Right kidney (tissue), 1 donor: ENCODE measurements around the gene MPHOSPH6.
"Not testable (repeated sequence)": the region's sequence is repeated elsewhere in the genome, so short reads cannot be mapped to it uniquely, and the experiment has no call there.

Experiments used
- DNase-seq: peaks from one replicate; pipeline ENCODE4 v3.0.0-alpha.2; 2016

Gene MPHOSPH6

DNA sequence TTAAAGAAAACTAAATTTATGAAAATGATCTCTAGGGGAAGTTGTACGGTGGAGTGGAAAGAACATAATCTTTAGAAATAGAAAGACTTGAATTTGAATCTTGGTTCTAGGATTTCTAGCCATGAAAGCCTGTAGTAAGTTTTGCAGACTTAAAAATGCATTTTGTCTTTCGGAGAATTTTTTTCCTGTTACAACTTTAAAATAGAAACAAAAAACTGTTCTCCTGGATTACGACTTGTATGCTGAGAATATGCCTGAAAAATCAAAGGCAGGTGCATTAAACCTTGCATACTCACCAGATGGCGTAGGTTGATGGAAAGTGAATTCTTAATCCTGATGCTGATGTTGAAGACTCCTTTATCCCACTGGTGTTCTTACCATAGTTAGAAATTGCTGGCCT lies 7.5 kb upstream of the MPHOSPH6 start:
- DNase-seq, result no peak

DNA sequence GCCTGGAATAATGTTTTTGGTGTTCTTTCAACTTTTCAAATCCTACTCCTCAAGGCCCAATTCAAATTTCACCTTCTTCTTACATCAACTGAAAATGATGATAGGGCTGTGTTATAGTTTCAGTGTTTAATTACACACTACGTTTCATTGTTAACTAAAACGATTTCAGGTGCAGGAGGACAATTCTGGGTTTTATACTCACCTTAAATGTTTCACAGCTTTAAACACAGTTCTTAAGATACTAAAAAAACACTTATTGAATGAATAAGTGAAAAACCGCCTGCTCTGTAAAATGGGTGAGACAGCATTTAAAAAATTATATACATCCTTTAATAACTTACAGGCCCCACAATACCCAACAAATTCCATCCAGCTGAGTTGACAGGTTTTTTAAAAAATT lies 6.2 kb upstream of the MPHOSPH6 start:
- DNase-seq, result no peak

DNA sequence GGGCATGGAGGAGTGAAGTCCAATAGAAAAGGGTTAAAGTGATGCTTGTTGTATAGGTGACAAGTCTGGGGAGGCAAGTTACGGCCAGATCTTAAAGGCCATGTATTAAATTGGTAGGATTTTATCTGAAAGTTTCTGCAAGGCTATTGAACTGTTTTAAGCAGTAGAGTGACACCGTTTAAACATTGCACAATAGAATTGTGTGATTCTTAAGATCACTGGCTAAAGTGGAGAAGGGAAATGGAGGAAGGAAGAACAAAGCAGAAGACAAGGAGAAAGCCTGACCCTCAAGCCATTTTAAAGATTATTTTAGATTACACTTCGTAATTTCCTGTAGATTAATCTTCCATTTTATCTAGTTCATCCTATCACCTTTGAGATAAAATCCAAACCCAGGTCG lies 5.6 kb upstream of the MPHOSPH6 start:
- no peak for DNase-seq

DNA sequence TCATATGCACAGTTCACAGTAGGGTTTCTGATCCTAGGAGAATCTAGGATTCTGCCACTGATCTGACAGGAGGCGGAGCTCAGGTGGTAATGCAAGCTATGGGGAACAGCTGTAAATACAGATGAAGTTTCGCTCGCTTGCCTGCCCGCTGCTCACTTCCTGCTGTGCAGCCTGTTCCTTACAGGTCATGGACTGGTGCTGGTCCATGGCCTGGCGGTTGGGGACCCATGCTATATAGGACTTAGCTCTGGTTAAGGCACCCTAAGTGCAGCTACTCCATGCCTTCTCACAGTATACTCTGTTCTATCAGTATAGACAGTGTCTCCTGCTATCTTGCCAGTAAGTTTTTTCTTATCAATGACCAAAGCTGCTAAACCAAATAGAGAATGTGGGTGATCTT lies 2.4 kb downstream of the MPHOSPH6 start:
- no peak for DNase-seq

DNA sequence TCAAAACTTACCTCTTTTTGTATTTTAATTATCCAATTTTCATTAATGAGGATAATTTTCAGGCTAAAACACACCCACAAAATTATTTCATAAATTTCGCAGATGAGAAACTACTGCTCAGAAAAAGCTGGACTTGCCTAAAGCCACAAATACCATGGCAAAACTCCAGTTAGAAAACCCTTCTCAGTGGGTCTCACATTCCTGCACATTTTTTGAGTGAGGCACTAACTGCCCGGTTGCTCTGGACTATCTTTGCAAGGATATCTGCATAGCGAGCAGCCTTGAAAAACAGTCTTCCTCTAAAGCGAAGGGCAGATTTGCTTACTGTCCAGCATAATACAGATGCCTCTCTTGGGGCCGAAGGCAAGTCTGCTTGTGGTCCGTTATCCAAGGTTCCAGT lies 9.8 kb downstream of the MPHOSPH6 start:
- no peak for DNase-seq

DNA sequence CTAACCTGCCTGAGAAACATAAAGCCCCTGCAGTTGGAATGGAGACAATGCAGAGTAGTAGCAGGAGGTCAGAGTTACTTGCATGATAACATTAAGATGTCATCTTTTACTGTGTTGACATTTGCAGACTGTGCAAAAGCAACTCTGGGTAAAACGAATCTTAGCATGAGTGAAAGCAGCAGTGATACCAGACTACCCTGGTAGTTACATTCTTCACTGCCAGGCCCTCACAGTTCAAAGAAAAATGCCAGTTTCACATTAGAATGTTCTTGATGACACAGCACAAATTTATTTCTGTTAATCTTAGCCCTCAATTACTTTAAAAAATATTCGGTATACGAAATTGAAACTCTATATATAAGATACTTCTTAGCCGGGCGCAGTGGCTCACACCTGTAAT lies 12.2 kb downstream of the MPHOSPH6 start:
- DNase-seq, result no peak

DNA sequence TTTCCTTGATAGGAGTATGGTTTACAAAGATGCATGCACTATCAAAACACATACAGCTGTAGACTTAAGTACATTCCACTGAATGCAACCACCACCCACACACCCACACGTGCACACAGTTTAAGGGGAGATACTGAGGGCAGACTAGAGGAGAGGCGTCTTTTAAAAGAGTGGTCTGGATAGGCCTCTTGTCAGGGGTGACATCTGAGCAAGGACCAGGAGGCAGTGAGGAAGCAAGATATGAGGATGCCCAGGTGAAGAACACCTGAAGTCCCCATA lies 12.6 kb downstream of the MPHOSPH6 start:
- DNase-seq, result no peak

DNA sequence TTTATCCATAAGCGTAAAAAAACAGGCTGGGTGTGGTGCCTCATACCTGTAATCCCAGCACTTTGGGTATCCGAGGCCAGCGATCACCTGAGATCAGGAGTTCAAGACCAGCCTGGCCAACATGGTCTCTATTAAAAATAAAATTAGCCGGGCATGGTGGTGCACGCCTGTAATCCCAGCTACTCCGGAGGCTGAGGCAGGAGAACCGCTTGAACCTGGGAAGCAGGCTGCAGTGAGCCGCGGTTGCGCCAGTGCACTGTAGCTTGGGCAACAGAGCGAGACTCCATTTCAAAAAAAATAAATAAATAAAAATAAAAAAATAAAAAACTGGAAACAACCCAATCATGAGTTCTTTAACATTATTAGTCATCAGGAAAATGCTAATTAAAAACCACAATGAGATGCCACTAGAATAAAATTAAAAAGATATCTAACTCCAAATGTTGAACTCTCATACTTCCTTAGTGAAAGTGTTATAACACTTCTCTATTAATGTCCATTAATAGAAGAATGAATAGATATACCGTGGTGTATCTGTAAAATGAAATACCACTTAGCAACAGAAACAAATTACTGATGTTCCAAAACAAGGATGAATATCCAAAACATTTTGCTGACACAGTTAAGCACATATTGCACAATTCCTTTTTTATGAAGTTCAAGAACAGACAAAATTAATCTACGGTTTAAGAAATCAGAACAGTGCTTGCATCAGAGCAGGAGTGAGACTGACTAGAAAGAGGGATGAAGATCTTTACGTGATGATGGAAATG lies 13.1 kb downstream of the MPHOSPH6 start:
- no peak for DNase-seq

DNA sequence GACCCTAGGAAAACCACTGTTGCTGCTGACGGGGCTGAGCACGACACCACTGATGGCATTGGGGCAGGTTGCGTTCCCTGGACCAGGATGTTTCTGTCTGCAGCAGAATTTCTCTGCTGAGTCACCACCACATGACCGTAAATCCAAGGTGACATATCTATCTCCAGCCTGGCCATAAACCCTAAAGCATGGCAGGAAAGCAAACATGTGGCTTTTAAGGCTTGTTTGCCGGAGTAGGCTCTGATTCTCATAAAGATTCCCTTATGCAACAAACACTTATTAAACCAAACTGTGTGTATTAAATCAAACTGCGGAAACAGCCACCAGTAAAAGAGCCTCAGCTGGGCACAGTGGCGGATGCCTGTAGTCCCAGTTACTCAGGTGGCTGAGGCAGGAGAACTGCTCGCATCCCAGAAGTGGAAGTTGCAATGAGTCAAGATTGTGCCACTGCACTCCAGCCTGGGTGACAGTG lies 17.3 kb downstream of the MPHOSPH6 start:
- no peak for DNase-seq

DNA sequence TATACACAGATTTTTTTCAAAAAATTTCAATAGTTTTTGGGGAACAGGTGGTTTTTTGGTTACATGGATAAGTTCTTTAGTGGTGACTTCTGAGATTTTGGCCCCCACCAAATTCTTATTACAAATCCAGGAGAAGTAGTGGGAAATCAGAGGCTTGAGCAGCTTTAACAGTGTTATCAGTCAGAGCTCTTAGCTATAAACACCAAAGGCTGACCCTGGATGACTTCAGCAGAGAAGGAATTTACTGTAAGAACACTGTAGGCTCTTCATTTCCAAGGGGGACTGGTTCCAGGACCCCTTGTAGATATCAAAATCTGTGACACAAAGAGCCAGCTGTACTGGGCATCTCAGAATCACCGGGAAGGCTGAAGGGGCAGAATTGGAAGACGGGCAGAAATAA lies 17.8 kb downstream of the MPHOSPH6 start:
- DNase-seq, result no peak

DNA sequence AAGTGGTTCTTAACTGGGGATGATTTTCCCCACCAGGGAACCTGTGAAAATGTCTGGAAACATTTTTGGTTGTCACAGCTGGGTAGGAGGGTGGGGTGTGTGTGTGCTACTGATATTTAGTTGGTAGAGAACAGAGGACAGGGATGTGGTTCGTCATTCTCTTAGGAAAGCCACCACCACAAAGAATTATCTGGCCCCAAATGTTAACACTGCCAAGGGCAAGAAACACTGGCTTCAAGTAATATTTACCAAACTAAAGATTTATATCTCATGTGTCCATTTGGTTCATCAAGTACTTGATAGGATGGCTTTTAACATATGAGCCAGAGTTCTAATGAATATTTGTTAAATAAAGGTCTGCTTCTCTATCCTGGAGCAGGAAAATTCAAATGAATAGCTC lies 19.5 kb downstream of the MPHOSPH6 start:
- no peak for DNase-seq

DNA sequence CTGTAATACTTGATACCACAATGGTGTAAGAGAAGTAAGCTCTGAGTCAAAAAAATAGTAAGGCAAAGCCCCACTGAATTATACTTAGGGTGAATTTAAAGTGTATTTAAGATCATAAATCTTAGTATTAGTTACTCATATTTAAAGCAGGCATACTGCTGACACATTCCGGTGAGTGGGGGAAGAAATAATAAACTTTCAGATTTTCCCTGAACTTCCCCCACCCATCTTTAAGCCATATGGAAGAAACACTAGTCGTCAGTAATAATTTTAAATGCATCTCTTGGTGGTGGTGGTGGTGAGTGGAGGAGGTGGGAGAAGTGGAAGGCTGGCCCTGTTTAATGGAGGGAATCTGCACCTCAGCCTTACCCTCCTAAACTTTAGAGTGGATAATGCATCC lies 20.5 kb downstream of the MPHOSPH6 start:
- DNase-seq, result no peak

DNA sequence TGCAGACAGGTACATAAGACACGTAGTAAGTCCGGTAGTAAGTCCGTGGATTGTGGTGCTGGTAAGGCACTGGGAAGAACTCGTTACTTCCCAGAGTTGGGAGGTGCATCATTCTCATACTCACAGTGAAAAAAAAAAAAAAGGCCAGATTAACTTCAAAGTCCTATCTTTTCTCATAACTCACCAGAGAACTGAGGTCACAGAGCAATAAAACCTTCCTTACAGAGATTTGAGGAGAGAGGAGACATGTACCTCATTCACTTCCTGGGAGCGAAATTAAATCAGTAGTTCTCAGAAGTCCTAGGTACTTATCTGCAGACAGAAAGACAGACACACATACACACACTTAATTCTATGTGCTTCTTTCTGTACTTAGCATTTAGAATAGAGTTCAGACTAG lies 22.5 kb downstream of the MPHOSPH6 start:
- DNase-seq, result no peak

DNA sequence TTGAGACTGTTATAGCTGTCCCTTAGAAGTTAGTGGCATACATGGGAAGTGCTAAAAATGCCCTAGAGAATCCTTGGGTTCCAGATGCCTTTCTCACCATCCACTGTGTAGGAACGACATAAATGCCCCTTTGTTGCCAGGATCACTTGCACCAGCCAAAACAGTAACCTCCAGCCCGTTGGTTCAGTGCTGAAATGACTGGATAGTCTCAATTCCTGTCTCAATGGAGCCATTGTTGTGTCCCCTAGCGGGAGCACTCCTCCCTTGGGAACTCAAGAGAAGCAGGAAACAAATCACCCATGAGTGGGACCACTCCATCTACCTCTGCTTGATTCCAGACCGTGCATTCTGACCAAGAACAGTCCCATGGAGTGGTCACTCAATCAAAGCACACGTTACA lies 23.1 kb downstream of the MPHOSPH6 start:
- DNase-seq, result no peak

DNA sequence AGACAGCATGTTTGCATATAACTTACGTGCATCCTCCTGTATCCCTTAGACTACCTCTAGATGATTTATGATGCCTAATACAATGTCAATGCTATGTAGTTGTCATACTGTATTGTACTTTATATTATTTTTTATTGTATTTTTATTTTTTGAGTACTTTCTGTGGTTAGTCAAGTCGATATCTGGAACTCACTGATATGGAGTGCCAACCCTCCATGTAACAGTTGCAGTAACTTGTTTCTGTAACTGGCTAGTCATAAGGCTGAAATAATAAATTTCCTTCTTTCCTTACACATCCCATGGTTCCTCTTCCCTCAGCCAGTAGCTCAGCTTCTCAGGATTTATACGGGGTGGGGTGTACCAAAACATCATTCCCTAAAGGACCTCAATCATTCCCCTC lies 23.5 kb downstream of the MPHOSPH6 start:
- DNase-seq, result no peak

DNA sequence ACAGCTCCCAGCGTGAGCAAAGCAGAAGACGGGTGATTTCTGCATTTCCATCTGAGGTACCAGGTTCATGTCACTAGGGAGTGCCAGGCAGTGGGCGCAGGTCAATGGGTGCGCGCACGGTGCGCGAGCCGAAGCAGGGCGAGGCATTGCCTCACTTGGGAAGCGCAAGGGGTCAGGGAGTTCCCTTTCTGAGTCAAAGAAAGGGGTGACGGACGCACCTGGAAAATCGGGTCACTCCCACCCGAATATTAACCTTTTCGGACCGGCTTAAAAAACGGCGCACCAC lies 30.8 kb downstream of the MPHOSPH6 start:
- DNase-seq, result not testable (repeated sequence)

DNA sequence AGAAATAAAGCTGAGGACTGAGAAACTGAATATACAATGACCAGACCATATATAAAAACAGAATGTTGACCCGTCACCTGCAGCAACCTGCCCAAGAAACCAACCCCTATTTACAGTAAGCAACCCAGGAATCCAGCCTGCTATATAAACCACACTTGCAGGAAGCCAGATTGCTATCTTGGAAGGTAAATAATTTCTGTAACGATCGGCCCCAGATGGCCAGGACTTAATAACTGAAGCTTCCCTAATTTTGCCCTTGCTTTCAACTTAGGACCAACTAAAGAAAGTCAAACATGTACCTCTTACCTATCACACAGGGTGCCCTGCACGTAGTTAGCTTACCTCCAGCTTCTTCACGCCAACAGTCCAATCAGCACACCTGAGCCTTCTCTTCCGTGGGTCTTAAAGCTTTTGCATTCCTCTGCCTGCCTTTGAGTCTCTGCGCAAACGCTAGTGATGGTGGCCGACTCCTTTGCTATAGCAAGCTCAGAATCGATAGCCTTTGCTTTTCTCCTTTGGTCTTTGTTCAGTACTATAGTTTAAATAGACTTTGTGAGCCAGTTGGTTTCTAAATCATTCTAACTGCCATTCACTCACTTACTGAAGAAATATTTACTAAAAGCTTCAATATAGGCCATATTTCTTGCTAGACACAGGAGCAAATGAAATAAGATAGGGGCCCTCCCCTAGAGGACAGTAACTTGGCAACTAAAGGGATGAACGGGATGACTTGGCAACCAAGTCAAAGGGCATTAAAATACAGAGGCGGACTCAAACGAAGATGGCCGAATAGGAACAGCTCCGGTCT lies 31.3 kb downstream of the MPHOSPH6 start:
- DNase-seq, result no peak

DNA sequence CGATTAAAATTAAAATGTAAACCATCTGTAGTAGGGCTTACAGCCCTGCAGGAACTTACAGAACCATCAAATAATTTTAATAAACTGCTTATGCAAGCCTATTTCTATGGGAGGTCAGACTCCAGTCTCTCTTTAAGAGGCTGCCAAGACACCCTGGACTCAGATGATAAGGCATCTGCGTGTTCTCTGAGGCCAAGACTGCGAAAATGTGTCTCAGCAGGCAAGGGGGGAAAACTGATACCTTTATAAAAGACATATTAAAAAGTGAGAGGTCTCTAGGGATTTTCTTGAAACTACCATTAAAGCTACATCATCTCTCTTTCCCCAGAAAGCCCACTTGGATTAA lies 32.2 kb downstream of the MPHOSPH6 start:
- no peak for DNase-seq

DNA sequence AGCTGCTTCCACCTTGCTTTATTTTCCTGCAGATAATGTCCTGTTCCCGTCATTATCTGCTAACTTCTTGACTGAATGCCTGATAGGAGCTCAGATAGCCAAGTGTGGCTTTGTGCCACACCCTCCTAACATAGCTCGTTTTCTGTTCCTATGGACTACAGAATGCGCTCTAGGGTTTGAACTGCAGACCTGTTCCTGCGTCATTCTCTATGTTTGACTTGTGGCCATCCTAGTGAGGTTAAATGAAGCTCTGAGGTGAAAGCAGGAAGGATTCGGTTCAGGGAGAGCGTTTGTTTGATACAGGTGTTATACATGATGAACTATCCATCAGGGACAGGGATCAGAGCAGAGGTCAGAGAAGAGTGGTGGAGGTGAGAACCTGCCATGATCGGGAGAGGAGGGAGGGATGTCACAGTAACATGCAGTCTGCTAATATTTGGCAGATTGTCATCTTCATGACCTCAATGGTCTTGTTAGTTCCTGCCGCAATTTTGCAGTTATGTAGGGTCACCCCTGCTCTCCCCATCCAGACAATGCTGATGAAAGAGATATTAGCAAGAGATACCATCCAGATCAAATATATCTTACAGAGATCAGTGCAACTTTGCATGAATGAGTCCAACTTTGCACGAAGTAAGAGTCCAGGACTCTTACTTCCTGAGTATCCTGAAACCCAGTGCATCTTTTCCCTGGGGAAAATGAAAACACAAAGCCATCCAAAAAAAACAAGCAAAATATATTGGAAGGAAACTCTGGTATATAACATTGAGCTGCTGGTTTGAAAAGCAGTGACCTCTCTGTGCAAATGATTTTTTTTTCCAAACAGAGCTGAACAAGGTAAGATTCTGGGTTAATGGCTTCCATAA lies 32.8 kb downstream of the MPHOSPH6 start:
- DNase-seq, result no peak

DNA sequence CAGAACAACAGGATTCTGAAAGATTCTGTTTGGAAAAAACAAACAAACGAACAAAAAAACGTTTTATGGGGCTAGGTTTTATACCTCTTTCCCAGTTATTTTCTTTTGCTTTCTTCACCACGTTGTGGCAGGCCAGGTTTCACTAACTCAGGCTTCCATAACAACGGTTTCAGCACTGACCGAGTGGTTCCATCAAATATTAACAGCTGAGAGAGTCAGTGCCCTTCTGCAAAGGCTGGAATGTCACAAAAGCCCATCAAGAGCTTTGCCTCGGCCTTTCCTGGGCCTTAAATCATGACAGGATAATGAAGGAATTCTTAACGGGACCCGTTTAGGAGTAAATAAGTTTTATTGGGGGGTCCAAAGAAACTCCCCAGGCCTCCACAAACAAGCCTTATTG lies 34.2 kb downstream of the MPHOSPH6 start:
- no peak for DNase-seq

DNA sequence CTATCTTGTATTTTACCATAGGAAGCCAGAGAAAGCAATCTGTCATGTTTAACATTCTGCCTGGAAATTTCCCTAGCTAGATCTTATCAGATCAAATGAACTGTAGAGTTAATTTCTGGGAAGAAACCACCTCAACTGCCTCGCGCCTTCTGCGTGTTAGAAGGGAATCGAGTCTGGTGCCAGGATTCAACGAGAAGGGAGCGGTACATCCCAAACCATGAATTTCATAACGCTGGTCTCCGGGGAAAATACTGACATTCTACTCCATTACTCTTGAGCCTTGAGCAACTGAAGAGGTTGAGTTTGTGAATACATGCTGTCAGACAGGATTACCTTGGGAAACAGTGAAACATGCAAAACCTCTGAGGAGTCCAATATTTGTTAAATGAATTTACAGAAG lies 35.2 kb downstream of the MPHOSPH6 start:
- no peak for DNase-seq

DNA sequence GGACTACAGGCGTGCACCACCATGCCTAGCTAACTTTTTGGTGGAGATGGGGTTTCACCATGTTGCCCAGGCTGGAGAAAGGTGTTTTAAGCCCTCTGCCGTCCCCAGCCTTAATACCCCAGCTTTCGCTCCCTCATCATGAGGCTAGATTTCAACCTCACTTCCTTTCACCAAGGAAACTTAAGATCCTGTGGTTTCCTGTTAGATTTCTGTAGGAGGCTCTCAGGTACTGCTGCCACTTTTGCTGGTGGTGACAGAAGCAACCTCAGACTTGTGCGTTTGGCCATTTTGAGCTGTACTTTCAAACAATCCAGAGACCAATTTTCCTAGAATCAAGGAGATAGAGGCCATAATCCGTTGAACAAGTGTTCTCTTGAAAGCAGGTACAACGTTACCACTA lies 36.2 kb downstream of the MPHOSPH6 start:
- DNase-seq, result no peak

DNA sequence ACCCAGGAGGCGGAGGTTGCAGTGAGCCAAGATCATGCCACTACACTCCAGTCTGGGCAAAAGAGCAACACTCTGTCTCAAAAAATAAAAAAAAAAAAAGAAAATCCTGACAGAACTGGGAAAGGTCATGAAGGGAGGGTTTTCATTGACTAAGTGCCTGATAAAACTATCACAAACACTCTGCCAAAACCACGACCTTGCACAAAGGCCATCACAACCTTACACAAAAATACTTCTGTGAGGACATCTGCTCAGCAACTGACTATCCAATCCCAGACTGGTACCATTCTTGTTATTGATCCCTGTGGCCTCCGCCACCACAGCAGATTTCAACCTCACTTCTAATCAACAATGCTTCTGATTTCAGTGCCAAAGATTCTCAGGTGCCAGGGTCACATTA lies 40.1 kb downstream of the MPHOSPH6 start:
- DNase-seq, result no peak

DNA sequence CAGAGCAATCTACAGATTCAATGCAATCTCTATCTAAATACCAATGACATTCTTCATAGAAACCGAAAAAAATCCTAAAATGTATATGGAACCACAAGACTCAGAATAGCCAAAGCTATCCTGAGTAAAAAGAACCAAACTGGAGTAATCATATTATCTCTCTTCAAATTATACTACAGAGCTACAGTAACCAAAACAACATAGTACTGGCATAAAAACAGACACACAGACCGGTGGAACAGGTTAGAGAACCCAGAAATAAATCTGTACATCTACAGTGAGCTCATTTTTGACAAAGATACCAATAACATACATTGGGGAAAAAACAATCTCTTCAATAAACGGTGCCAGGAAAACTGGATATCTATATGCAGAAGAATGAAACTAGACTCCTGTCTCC lies 45.4 kb downstream of the MPHOSPH6 start:
- DNase-seq, result no peak
